Spinal cord (tissue), 10 donors: ENCODE measurements around the gene FOXO1. TPM values are rescaled to one million over a fixed set of nuclear protein-coding genes. Genes with fewer than 3 reads are reported as not detected.

Experiments
- DNase-seq, 6 donors: peaks; one replicate each; pipeline versions ENCODE4 v3.0.0 to v3.0.0-alpha.2; 2013 to 2015; ENCODE audit warnings: low spot score in 6 of 6, low read depth in 4 of 6
- H3K27ac ChIP-seq: one replicate; pipeline ENCODE4 v1.5.1; 2013; ENCODE audit warnings: low read depth, low read length, control low read depth
- H3K27me3 ChIP-seq: one replicate; pipeline ENCODE4 v1.6.1; 2013; ENCODE audit warnings: low read length; ENCODE audit not compliant: control insufficient read depth, insufficient read depth
- H3K36me3 ChIP-seq: one replicate; pipeline ENCODE4 v1.6.1; 2013; ENCODE audit warnings: low read length; ENCODE audit not compliant: control insufficient read depth, insufficient read depth
- H3K4me1 ChIP-seq: one replicate; pipeline ENCODE4 v1.6.1; 2013; ENCODE audit warnings: low read length; ENCODE audit not compliant: control insufficient read depth, insufficient read depth
- H3K4me3 ChIP-seq: one replicate; pipeline ENCODE4 v1.5.1; 2013; ENCODE audit warnings: low read depth, low read length, control low read depth
- H3K9me3 ChIP-seq: one replicate; pipeline ENCODE4 v1.6.1; 2013; ENCODE audit warnings: low read length; ENCODE audit not compliant: control insufficient read depth, insufficient read depth
- WGBS: methylation state at CpG from one replicate; pipeline ENCODE4 v1.1.5; 2013; ENCODE audit warnings: missing lambda C conversion rate; ENCODE audit not compliant: insufficient coverage; 5-methylcytosine and 5-hydroxymethylcytosine counted together
- polyA plus RNA-seq, 2 donors: library from polyadenylated mRNA; unstranded; fragments of 120-200 nt; gene quantifications; one replicate each; pipeline ENCODE4 v1.2.1, GENCODE V29; 2013; ENCODE audit not compliant: insufficient read length in 2 of 2
- total RNA-seq, 2 donors: library from RNA; depleted of rRNA in 1 of 2; stranded (reverse); fragments of 120-200 nt in 1 of 2; fragments of >200 nt in 1 of 2; gene quantifications; one replicate each; pipeline versions ENCODE4 v1.2.3 to v1.2.4, GENCODE V29; 2013 to 2014
- donor health status: healthy.

FOXO1 gene
- total and polyA plus RNA-seq, 4 donors = 10.8 to 39.1 (median 19.6) TPM

DNA sequence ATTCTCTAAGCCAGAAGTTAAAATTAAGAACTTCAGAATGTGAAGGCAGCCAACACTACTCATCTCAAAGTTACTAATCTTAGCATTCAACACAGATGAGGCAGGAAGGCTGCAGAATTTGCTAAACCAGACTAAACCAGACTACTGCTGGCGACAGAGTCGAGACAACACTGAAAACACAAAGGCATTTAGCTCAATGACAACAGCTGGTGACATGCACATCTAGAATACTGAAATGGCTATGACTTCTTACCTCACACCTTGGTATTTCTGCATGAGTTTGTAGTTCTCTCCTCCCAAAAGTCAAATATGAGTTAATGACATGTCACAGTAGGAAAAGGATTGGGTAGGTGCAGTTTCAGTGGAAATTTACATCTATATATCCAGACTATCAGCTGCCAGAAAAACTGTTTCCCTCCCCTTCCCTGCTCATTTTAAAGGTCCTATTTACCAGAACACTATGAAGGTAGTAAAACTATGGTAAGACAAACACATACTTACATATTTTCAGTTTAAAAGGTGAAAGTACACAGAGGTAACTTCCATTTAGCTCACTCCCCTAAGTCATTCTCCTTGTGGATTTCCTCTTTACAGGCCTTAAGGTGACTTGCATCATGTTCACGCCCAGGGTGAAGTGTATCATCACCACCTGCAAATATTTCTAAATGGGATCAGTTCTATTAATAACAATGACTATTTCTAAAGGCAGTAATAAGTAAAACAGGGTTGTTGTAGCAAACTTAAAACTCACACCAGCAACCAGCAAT, 21.4 kb downstream of the FOXO1 start:
- Histone ChIP-seq H3K4me1 (no peaks in the 10 kb centered on the region), H3K4me3 (no peak overlapping the region), H3K27me3 (no peaks in the 10 kb centered on the region), H3K27ac (no peak overlapping the region), H3K9me3 (no peaks in the 10 kb centered on the region), H3K36me3 (no peaks in the 10 kb centered on the region)
- no peak for DNase-seq
- WGBS = 40% methylated on average over 1 of the region's 3 CpGs

DNA sequence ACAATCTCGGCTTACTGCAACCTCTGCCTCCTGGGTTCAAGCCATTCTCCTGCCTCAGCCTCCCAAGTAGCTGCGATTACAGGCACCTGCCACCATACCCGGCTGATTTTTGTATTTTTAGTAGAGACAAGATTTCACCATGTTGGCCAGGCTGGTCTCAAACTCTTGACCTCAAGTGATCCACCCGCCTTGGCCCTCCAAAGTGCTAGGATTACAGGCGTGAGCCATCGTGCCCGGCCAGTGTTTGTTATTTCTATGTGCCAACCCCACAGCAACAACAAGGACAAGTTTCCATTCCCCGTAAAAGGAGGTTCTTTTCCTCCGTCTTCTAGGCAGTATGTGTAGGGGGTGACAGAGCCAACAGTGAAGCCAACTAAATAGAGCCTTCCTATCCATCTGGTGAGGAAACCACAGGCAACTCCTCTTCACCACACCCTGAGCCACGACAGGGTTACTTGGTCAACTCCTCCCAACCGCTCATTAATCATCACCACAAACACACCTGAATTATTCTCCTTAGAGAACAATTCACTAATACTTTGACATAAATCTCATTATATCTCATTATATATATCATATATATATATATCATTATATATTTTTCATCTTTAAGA, 25.5 kb downstream of the FOXO1 start:
- Histone ChIP-seq H3K4me3 (no peak overlapping the region), H3K36me3 (no peaks in the 10 kb centered on the region), H3K27me3 (no peaks in the 10 kb centered on the region), H3K27ac (no peak overlapping the region), H3K9me3 (no peaks in the 10 kb centered on the region), H3K4me1 (no peaks in the 10 kb centered on the region)
- WGBS = 100% methylated on average over 2 of the region's 11 CpGs
- no peak for DNase-seq

DNA sequence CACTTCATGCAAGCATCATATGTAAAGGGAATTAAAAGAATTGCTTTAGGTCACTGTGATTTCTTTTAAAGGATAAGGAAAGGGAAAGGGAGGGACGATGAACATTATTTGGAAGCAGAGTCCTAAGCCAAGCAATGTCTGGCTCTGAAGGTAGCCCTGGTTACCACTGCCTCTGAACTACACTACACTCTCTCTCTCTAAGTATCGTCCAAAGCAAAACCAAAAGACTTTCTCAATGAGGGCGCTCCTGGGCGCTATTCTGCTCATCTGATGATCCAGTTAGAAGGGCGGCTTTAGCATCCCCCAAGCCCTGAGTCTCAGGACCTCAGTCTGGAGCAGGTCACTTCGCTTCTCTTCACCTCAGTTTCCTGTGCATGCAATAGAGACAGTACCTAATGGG, 26.2 kb downstream of the FOXO1 start:
- Histone ChIP-seq H3K4me1 (no peaks in the 10 kb centered on the region), H3K27ac (no peak overlapping the region), H3K4me3 (no peak overlapping the region), H3K27me3 (no peaks in the 10 kb centered on the region), H3K36me3 (no peaks in the 10 kb centered on the region), H3K9me3 (no peaks in the 10 kb centered on the region)
- DNase-seq = no peak
- 65% methylated on average over 3 of the region's 6 CpGs for WGBS

DNA sequence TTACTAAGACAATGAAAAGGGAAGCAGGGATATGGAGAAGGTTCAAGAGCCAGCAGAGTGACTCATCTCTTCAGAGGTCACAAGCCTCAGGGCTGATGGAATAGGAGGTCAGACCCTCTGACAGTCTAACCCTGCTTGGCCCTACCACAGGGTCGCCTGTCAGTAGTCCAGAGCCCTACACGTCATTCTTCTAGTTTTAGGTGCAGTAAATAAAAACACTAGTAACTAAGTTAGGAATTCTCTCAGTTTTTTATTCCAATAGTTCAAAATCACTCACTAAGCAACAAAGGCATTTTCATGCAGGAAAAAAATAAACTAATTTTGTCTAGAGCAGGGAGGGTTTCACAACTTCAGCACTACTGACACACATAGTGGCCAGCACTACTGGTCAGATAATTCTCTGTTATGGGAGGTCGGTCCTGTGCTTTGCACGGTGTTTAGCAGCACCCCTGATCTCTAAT, 27.2 kb downstream of the FOXO1 start:
- Histone ChIP-seq H3K27me3 (no peaks in the 10 kb centered on the region), H3K36me3 (no peaks in the 10 kb centered on the region), H3K9me3 (no peaks in the 10 kb centered on the region), H3K27ac (no peak overlapping the region), H3K4me1 (no peaks in the 10 kb centered on the region), H3K4me3 (no peak overlapping the region)
- no CpG with 5 or more reads among the region's 4 CpGs for WGBS
- no peak for DNase-seq

DNA sequence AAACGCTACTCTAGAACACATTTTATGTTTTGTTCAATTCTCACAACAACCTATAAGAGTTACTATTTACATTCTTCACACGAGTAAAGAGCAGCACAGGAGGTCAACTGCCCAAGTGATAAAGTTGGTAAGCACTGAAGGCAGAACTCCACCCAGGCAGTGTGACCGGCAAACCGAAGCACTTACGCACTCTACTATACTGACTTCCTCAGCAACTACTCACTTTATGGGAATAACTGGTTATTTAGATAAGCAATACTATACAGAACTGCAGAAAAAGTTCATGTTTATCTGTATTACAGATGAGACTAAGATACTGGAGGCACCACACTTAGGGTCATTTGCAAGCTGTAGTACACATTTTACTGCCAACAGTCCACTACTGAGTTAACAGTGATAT, 28.8 kb downstream of the FOXO1 start:
- H3K9me3 ChIP-seq = no peaks in the 10 kb centered on the region
- no peaks in the 10 kb centered on the region for H3K27me3 ChIP-seq
- no peaks in the 10 kb centered on the region for H3K4me1 ChIP-seq
- no peak for DNase-seq
- no peaks in the 10 kb centered on the region for H3K36me3 ChIP-seq
- WGBS = 0% methylated on average over 1 of the region's 5 CpGs
- H3K4me3 ChIP-seq = no peak overlapping the region
- no peak overlapping the region for H3K27ac ChIP-seq

DNA sequence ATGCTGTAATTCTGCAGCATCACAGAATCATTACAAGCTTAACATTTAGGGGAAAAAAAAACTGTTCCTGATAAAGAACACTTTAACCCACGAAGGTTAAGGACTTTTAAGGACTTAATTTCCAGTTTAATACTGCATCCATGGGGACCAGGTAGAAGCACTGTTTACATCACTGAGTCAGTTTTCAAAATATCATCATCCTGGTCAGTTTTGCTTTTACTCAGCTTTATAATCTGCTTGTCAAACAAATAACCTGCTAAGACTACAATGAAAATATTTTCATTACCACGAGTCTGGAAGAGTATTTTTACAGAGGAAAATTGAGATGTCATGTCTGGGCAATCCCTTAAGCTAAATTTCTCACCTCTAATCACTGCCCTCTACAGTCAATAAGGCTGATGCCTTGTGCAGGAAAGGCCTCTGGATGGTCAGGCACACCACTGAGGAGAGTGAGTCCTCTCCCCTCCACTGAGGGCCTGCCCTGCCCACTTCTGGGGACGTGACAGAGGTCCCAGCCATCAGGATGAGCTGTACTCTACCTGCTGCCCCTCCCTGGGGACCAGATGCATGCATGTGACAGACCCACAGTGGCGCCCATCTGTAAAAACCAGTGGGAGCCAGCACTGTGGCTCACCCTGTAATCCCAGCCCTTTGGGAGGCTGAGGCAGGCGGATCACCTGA, 31.0 kb downstream of the FOXO1 start:
- no peak for DNase-seq
- H3K27ac ChIP-seq = no peak overlapping the region
- no peak overlapping the region for H3K4me3 ChIP-seq
- no peaks in the 10 kb centered on the region for H3K9me3 ChIP-seq
- no peaks in the 10 kb centered on the region for H3K4me1 ChIP-seq
- H3K36me3 ChIP-seq = no peaks in the 10 kb centered on the region
- no peaks in the 10 kb centered on the region for H3K27me3 ChIP-seq
- 72% methylated on average over 4 of the region's 5 CpGs for WGBS

DNA sequence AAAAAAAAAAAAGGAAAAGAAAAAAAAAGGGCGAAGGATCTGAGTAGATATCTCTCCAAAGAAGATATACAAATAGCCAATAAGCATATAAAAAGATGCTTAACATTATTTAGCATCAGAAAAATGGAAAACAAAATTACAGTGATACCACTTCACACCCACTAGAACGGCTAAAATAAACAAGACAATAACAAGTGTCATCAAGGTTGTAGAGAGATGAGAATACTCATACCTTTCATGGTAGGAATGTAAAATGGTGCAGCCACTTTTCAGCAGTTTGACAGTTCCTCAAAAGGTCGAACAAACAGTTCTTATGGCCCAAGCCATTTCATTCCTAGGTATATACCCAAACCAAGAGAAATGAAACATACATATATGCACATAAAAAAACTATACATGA, 33.5 kb downstream of the FOXO1 start:
- Histone ChIP-seq H3K27me3 (no peaks in the 10 kb centered on the region), H3K9me3 (no peaks in the 10 kb centered on the region), H3K4me3 (no peak overlapping the region), H3K27ac (no peak overlapping the region), H3K36me3 (no peaks in the 10 kb centered on the region), H3K4me1 (no peaks in the 10 kb centered on the region)
- WGBS = no CpG with 5 or more reads among the region's 3 CpGs
- DNase-seq = no peak

DNA sequence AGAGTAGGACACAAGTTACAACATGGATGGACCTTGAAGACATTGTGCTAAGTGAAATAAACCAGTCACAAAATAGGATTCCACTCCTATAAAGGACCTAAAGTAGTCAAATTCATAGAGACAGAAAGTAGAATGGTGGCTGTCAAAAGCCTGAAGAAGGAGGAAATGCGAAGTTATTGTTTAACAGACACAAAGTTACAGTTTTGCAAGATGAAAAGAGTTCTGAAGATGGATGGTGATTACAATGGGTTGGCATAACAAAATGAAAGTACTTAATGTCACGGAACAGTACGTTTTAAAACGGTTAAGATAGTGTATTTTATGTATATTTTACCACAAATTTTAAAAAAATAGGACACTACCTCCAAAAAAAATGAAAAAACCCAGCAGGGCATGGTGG, 34.8 kb downstream of the FOXO1 start:
- Histone ChIP-seq H3K27me3 (no peaks in the 10 kb centered on the region), H3K4me1 (no peaks in the 10 kb centered on the region)
- 83% methylated on average over 1 of the region's 4 CpGs for WGBS

DNA sequence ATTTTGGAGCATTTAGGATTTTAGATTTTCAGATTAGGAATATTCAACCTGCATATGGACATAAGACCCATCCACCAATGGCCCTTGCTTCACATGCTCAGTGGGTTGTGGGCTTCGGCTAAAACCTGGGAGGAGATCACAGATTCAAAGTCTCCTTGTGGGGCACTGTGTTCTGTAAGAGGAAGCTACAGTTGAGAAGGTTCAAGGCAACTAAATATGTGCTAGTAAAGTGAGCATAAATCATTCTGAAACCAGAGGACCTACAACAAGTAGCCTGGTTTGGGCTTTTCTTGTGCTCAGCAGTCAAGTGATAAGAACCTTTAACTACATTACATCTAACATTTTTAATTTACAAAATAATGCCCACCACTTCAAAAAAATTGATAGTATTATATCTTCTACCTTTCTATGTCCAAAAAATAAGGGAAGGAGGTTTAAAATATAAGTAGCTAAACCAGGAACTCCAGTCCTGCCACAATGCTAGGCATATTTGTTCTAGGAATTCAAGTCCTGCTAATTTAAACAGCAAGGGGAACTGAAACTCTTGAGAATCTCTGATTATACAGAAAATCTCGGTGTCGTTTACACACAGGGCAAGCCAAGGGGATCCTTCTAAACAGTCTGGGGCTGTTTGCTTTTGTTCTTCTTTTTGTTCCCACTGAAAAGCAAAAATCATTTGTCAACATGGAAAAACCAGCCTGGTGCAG, 36.6 kb downstream of the FOXO1 start:
- H3K36me3 ChIP-seq = no peaks in the 10 kb centered on the region
- no peak for DNase-seq
- H3K9me3 ChIP-seq = no peaks in the 10 kb centered on the region
- no CpG with 5 or more reads among the region's 3 CpGs for WGBS
- H3K4me1 ChIP-seq = no peaks in the 10 kb centered on the region
- H3K27ac ChIP-seq = no peak overlapping the region
- no peaks in the 10 kb centered on the region for H3K27me3 ChIP-seq
- no peak overlapping the region for H3K4me3 ChIP-seq

More for the DNA sequence above, 34.8 kb downstream of the FOXO1 start:
- Histone ChIP-seq H3K4me3 (no peak overlapping the region), H3K9me3 (no peaks in the 10 kb centered on the region), H3K27ac (no peak overlapping the region), H3K36me3 (no peaks in the 10 kb centered on the region)
- DNase-seq = no peak
